ENCODE measurements around the gene TMEM163.
A peak's percentile ranks its signal among the peaks of the same experiment; 100 is the strongest.

TMEM163 gene

GRCh38 chr2:134588556-134588955 is 130.2 kb downstream of the TMEM163 start:
- TF ChIP-seq CTCF (IDR thresholded peaks at IDR 0.05; ENCODE audit: low read depth, low read length, missing control alignments), result no peak
- no peak for DNase-seq (ENCODE audit: low read depth)
- no peak overlapping the region for H3K4me3 ChIP-seq (ENCODE audit: low read depth, low read length)

GRCh38 chr2:134586326-134586965 is 132.4 kb downstream of the TMEM163 start:
- DNase-seq (ENCODE audit: low read depth), result no peak
- no peak overlapping the region for H3K4me3 ChIP-seq (ENCODE audit: low read depth, low read length)
- no peak for TF ChIP-seq CTCF (IDR thresholded peaks at IDR 0.05; ENCODE audit: low read depth, low read length, missing control alignments)

GRCh38 chr2:134583997-134584520 is 134.7 kb downstream of the TMEM163 start:
- no peak for DNase-seq (ENCODE audit: low read depth)
- no peak overlapping the region for H3K4me3 ChIP-seq (ENCODE audit: low read depth, low read length)
- no peak for TF ChIP-seq CTCF (IDR thresholded peaks at IDR 0.05; ENCODE audit: low read depth, low read length, missing control alignments)

GRCh38 chr2:134583462-134583861 is 135.3 kb downstream of the TMEM163 start:
- DNase-seq (ENCODE audit: low read depth), result no peak
- no peak overlapping the region for H3K4me3 ChIP-seq (ENCODE audit: low read depth, low read length)
- TF ChIP-seq CTCF (IDR thresholded peaks at IDR 0.05; ENCODE audit: low read depth, low read length, missing control alignments), result no peak

GRCh38 chr2:134582547-134582899 is 136.3 kb downstream of the TMEM163 start:
- TF ChIP-seq CTCF (IDR thresholded peaks at IDR 0.05; ENCODE audit: low read depth, low read length, missing control alignments), result no peak
- DNase-seq (ENCODE audit: low read depth), result no peak
- no peak overlapping the region for H3K4me3 ChIP-seq (ENCODE audit: low read depth, low read length)

GRCh38 chr2:134581877-134582546 is 136.8 kb downstream of the TMEM163 start:
- TF ChIP-seq CTCF (IDR thresholded peaks at IDR 0.05; ENCODE audit: low read depth, low read length, missing control alignments), result no peak
- peak; percentile 19 for DNase-seq (ENCODE audit: low read depth)
- H3K4me3 ChIP-seq (ENCODE audit: low read depth, low read length), result no peak overlapping the region

Measured in GM12864 (cell line).